Activated B cell treated with CpG ODN at 0.5 μM for 24 hours (primary cell): ENCODE data around the gene RAB3A. TPM values are rescaled to one million over a fixed set of nuclear protein-coding genes. Genes with fewer than 3 reads are reported as not detected.

ENCODE experiments used
- ATAC-seq: fragments of 200-7000 bp; cut with Tn5 transposase; one replicate; pipeline ENCODE4 v1.10.0; 2021; ENCODE audit warnings: low read depth, mild to moderate bottlenecking, moderate library complexity
- CTCF ChIA-PET: fragments of 350-600 bp; sonication (Branson Sonifier 250); formaldehyde crosslinking; loops from one replicate; lab custom pipeline; 2021; ENCODE audit warnings: antibody characterized with exemption; lab: Charles Lee
- POLR2A ChIA-PET: fragments of 350-600 bp; sonication (Branson Sonifier 250); formaldehyde crosslinking; loops from one replicate; lab custom pipeline; 2021; ENCODE audit warnings: antibody characterized with exemption; lab: Charles Lee
- DNase-seq: peaks from one replicate; pipeline ENCODE4 v3.0.0; 2022
- H3K27ac Mint-ChIP-seq: one replicate; pipeline ENCODE4 v1.8.0; 2020; ENCODE audit warnings: mixed read lengths
- H3K27me3 Mint-ChIP-seq: one replicate; pipeline ENCODE4 v1.8.0; 2021; ENCODE audit warnings: mixed read lengths
- H3K36me3 Mint-ChIP-seq: one replicate; pipeline ENCODE4 v1.8.0; 2021; ENCODE audit warnings: low read depth, mixed read lengths
- H3K4me1 Mint-ChIP-seq: one replicate; pipeline ENCODE4 v1.8.0; 2021; ENCODE audit warnings: mixed read lengths
- H3K4me3 Mint-ChIP-seq: one replicate; pipeline ENCODE4 v1.8.0; 2020; ENCODE audit warnings: mild to moderate bottlenecking, mixed read lengths
- H3K9me3 Mint-ChIP-seq: one replicate; pipeline ENCODE4 v1.8.0; 2020; ENCODE audit warnings: mixed read lengths
- CTCF ChIP-seq: fragments of 200-600 bp; IDR thresholded peaks from one replicate; pipeline ENCODE4 v1.8.0; 2022; ENCODE audit warnings: antibody characterized with exemption, mild to moderate bottlenecking
- intact Hi-C: fragments of 100-400 bp; cut with micrococcal nuclease; formaldehyde crosslinking; loops from one replicate; pipeline ENCODE4 v1.15.1; 2024
- total RNA-seq: library from RNA; stranded (reverse); gene quantifications from 2 replicates; pipeline ENCODE4 v1.2.3, GENCODE V29; 2022

RAB3A gene
- total RNA-seq, 1 donor from 2014 or later, result 4.1 TPM

- intact Hi-C loops, result loop anchor here (1.0 to 2.0 kb wide), 4 partner anchors 15 to 167 kb away; no protein-coding TSS in a partner anchor
- POLR2A ChIA-PET, result interaction anchor here (0.6 to 11.9 kb wide), 16 partner anchors 13 to 167 kb away, joined by 3 to 437 read pairs (median 4); partner anchors contain the start of genes ARRDC2, MPV17L2, PIK3R2 and RAB3A
- peak overlapping the region; percentile 66 for H3K4me3 Mint-ChIP-seq
These were observed 35.7 kb downstream of the RAB3A start for GRCh38 chr19:18167975-18168645.

GRCh38 chr19:18167011-18167410, 36.8 kb downstream of the RAB3A start:
- no peak overlapping the region for H3K4me3 Mint-ChIP-seq
- intact Hi-C loops, result no loop called here
- no peaks in the 10 kb centered on the region for H3K27me3 Mint-ChIP-seq
- ATAC-seq (no peak), DNase-seq (no peak)
- H3K9me3 Mint-ChIP-seq, result no peaks in the 10 kb centered on the region
- TF ChIP-seq CTCF, result no peak
- H3K27ac Mint-ChIP-seq, result no peak overlapping the region
- peaks cover 34% of the 10 kb centered on the region for H3K36me3 Mint-ChIP-seq
- peaks cover 42% of the 10 kb centered on the region for H3K4me1 Mint-ChIP-seq
- CTCF ChIA-PET, result interaction anchor here (1.4 to 2.5 kb wide), 3 partner anchors 27 to 229 kb away, joined by 4 to 14 read pairs (median 5); no protein-coding TSS in a partner anchor
- POLR2A ChIA-PET, result interaction anchor here (0.6 to 11.9 kb wide), 3 partner anchors 12 to 37 kb away, joined by 3 to 437 read pairs (median 10); partner anchors contain the start of genes MPV17L2 and RAB3A

More at GRCh38 chr19:18167975-18168645, 35.7 kb downstream of the RAB3A start:
- peaks cover 30% of the 10 kb centered on the region for H3K36me3 Mint-ChIP-seq
- ATAC-seq, result peak; percentile 34
- H3K9me3 Mint-ChIP-seq, result no peaks in the 10 kb centered on the region
- CTCF ChIA-PET, result interaction anchor here (0.6 to 2.5 kb wide), 15 partner anchors 10 to 230 kb away, joined by 3 to 19 read pairs (median 4); partner anchors contain the start of genes MPV17L2 and RAB3A
- no peaks in the 10 kb centered on the region for H3K27me3 Mint-ChIP-seq
- DNase-seq, result peak; percentile 52
- peak; percentile 44 for TF ChIP-seq CTCF
- H3K27ac Mint-ChIP-seq, result peak overlapping the region; percentile 82
- peaks cover 53% of the 10 kb centered on the region for H3K4me1 Mint-ChIP-seq

- intact Hi-C loops, result no loop called here
- DNase-seq (no peak), ATAC-seq (no peak)
- Mint-ChIP-seq H3K36me3 (peaks cover 34% of the 10 kb centered on the region), H3K4me1 (peaks cover 36% of the 10 kb centered on the region), H3K27ac (no peak overlapping the region), H3K27me3 (no peaks in the 10 kb centered on the region), H3K4me3 (no peak overlapping the region), H3K9me3 (no peaks in the 10 kb centered on the region)
- CTCF ChIA-PET, result interaction anchor here (0.6 to 0.7 kb wide), 2 partner anchors 18 to 166 kb away, joined by 3 to 4 read pairs; no protein-coding TSS in a partner anchor
- no peak for TF ChIP-seq CTCF
- POLR2A ChIA-PET, result interaction anchor here (0.5 to 1.9 kb wide), 9 partner anchors 14 to 137 kb away, joined by 3 to 8 read pairs (median 4); partner anchors contain the start of genes MPV17L2 and PIK3R2
These were observed 37.9 kb downstream of the RAB3A start for GRCh38 chr19:18165794-18166544.

- H3K27me3 Mint-ChIP-seq, result no peaks in the 10 kb centered on the region
- CTCF ChIA-PET, result interaction anchor here (1.0 to 1.3 kb wide), 2 partner anchors 9 to 87 kb away, joined by 3 read pairs; no protein-coding TSS in a partner anchor
- H3K9me3 Mint-ChIP-seq, result no peaks in the 10 kb centered on the region
- H3K36me3 Mint-ChIP-seq, result peaks cover 35% of the 10 kb centered on the region
- POLR2A ChIA-PET, result interaction anchor here (0.6 to 1.9 kb wide), 4 partner anchors 12 to 140 kb away, joined by 3 to 6 read pairs (median 5); partner anchors contain the start of genes MPV17L2 and PIK3R2
- no peak overlapping the region for H3K27ac Mint-ChIP-seq
- no peak overlapping the region for H3K4me3 Mint-ChIP-seq
- ATAC-seq (no peak), DNase-seq (no peak)
- TF ChIP-seq CTCF, result no peak
- H3K4me1 Mint-ChIP-seq, result peaks cover 26% of the 10 kb centered on the region
- intact Hi-C loops, result no loop called here
These were observed 39.8 kb downstream of the RAB3A start for GRCh38 chr19:18164072-18164471.
